Spinal cord (tissue), 10 donors: ENCODE results near the gene GFOD2. TPM values are rescaled to one million over a fixed set of nuclear protein-coding genes. Genes with fewer than 3 reads are reported as not detected.

ENCODE experiments used
- DNase-seq, 6 donors: peaks; one replicate each; pipeline versions ENCODE4 v3.0.0 to v3.0.0-alpha.2; 2013 to 2015; ENCODE audit warnings: low spot score in 6 of 6, low read depth in 4 of 6
- H3K27ac ChIP-seq: one replicate; pipeline ENCODE4 v1.5.1; 2013; ENCODE audit warnings: low read depth, low read length, control low read depth
- H3K27me3 ChIP-seq: one replicate; pipeline ENCODE4 v1.6.1; 2013; ENCODE audit warnings: low read length; ENCODE audit not compliant: control insufficient read depth, insufficient read depth
- H3K36me3 ChIP-seq: one replicate; pipeline ENCODE4 v1.6.1; 2013; ENCODE audit warnings: low read length; ENCODE audit not compliant: control insufficient read depth, insufficient read depth
- H3K4me1 ChIP-seq: one replicate; pipeline ENCODE4 v1.6.1; 2013; ENCODE audit warnings: low read length; ENCODE audit not compliant: control insufficient read depth, insufficient read depth
- H3K4me3 ChIP-seq: one replicate; pipeline ENCODE4 v1.5.1; 2013; ENCODE audit warnings: low read depth, low read length, control low read depth
- H3K9me3 ChIP-seq: one replicate; pipeline ENCODE4 v1.6.1; 2013; ENCODE audit warnings: low read length; ENCODE audit not compliant: control insufficient read depth, insufficient read depth
- WGBS: methylation state at CpG from one replicate; pipeline ENCODE4 v1.1.5; 2013; ENCODE audit warnings: missing lambda C conversion rate; ENCODE audit not compliant: insufficient coverage; 5-methylcytosine and 5-hydroxymethylcytosine counted together
- polyA plus RNA-seq, 2 donors: library from polyadenylated mRNA; unstranded; fragments of 120-200 nt; gene quantifications; one replicate each; pipeline ENCODE4 v1.2.1, GENCODE V29; 2013; ENCODE audit not compliant: insufficient read length in 2 of 2
- total RNA-seq, 2 donors: library from RNA; depleted of rRNA in 1 of 2; stranded (reverse); fragments of 120-200 nt in 1 of 2; fragments of >200 nt in 1 of 2; gene quantifications; one replicate each; pipeline versions ENCODE4 v1.2.3 to v1.2.4, GENCODE V29; 2013 to 2014
- donor health status: healthy.

GFOD2 gene
- total and polyA plus RNA-seq, 4 donors, result 26.1 to 56.0 (median 37.4) TPM

DNA sequence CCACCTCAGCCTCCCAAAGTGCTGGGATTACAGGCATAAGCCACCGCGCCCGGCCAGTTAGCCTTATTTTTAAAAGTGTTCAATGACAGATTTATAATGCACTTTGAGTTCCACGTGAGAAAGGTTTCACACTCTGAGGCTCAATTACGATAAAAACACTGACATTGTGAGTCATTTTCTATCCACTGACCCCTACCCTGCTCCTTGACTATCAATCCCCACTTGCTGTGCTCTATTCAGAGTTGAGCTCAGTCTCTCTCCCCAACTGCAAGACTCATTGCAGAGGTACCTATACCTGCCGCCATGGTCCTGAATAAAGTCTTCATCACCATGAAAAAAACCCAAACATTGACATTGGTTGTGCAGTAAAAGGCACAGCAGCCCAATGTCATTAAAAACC is 8.5 kb downstream of the GFOD2 start:
- no peak for DNase-seq
- WGBS, result 85% methylated on average over 4 of the region's 6 CpGs
- Histone ChIP-seq H3K36me3 (peaks cover 2% of the 10 kb centered on the region), H3K27ac (no peak overlapping the region), H3K4me3 (no peak overlapping the region), H3K27me3 (no peaks in the 10 kb centered on the region), H3K9me3 (no peaks in the 10 kb centered on the region), H3K4me1 (no peaks in the 10 kb centered on the region)

DNA sequence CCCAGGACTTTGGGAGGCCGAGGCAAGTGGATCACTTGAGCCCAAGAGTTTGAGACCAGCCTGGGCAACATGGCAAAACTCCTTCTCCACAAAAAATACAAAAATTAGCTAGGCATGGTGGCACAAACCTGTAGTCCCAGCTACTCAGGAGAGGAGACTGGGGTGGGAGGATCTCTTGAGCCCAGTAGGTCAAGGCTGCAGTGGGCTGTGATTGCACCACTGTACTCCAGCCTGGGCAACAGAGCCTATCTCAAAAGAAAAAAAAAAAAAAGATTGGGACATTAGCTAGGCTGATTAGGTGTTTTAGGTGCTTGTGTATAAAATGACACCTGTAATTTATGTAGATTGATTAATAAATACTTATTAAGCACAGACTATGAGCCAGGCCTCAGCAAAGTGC is 10.1 kb downstream of the GFOD2 start:
- no peak for DNase-seq
- H3K36me3 ChIP-seq, result peaks cover 2% of the 10 kb centered on the region
- no peak overlapping the region for H3K4me3 ChIP-seq
- WGBS, result no CpG with 5 or more reads among the region's 1 CpG
- H3K9me3 ChIP-seq, result no peaks in the 10 kb centered on the region
- H3K4me1 ChIP-seq, result peaks cover 3% of the 10 kb centered on the region
- H3K27me3 ChIP-seq, result no peaks in the 10 kb centered on the region
- no peak overlapping the region for H3K27ac ChIP-seq

DNA sequence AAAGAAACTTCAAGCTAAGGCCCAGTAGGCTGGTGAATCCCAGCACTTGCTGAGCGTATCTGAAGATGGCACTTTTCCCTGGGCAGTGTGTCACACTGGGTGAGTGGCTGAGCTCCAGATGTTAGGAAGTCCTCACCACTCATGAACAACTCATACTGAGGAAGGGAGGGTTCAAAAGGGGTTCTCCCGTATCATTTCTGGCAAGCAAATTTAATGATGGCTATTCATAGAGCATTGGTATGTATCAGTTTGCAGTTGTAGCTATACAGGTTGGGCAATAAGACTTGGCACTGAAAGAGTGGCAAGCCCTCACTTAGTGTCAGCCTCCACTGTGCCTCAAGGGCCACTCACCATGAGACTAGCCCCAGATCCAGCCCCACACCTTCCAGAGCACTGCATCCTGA is 10.7 kb downstream of the GFOD2 start:
- Histone ChIP-seq H3K27ac (no peak overlapping the region), H3K9me3 (no peaks in the 10 kb centered on the region), H3K27me3 (no peaks in the 10 kb centered on the region), H3K36me3 (peaks cover 2% of the 10 kb centered on the region), H3K4me3 (no peak overlapping the region), H3K4me1 (peaks cover 3% of the 10 kb centered on the region)
- 100% methylated on average over 1 of the region's 2 CpGs for WGBS
- no peak for DNase-seq

DNA sequence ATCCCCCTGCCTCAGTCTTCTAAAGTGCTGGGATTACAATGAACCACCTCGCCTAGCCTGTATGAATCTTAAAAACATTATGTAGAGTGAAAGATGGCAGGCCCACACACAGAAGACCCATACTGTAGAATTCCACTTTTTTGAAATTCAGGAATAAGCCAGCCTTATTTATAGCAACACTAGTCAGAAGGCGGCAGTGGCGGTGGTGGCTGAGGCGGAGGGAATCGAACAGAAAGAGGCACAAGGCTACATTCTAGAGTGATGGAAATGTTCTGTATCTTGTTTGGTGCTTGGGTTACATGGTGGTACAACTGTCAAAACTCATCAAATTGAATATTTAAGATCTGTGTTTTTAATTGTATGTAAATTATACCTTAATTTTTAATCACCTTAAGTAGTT is 11.3 kb downstream of the GFOD2 start:
- Histone ChIP-seq H3K4me3 (no peak overlapping the region), H3K27ac (no peak overlapping the region)
- WGBS, result no CpG with 5 or more reads among the region's 5 CpGs

DNA sequence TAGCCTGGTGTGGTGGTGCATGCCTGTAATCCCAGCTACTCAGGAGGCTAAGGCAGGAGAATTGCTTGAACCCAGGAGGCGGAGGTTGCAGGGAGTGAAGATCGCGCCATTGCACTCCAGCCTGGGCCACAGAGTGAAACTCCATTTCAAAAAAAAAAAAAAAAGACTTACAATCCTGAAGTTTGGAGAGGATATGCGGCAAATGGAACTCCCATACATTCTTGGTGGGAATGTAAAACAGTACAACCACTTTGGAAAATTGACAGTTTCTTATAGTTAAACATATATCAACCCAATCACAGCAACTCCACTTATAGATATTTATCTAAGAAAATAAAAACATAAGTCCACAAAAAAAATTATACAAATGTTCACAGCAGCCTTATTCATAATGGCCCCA is 11.9 kb downstream of the GFOD2 start:
- Histone ChIP-seq H3K4me1 (peaks cover 3% of the 10 kb centered on the region), H3K9me3 (no peaks in the 10 kb centered on the region), H3K4me3 (no peak overlapping the region), H3K36me3 (peaks cover 2% of the 10 kb centered on the region), H3K27ac (no peak overlapping the region), H3K27me3 (no peaks in the 10 kb centered on the region)
- no CpG with 5 or more reads among the region's 4 CpGs for WGBS
- no peak for DNase-seq

More for the DNA sequence above, 11.3 kb downstream of the GFOD2 start:
- DNase-seq, result no peak
- no peaks in the 10 kb centered on the region for H3K27me3 ChIP-seq
- H3K9me3 ChIP-seq, result no peaks in the 10 kb centered on the region
- peaks cover 2% of the 10 kb centered on the region for H3K36me3 ChIP-seq
- H3K4me1 ChIP-seq, result peaks cover 3% of the 10 kb centered on the region

DNA sequence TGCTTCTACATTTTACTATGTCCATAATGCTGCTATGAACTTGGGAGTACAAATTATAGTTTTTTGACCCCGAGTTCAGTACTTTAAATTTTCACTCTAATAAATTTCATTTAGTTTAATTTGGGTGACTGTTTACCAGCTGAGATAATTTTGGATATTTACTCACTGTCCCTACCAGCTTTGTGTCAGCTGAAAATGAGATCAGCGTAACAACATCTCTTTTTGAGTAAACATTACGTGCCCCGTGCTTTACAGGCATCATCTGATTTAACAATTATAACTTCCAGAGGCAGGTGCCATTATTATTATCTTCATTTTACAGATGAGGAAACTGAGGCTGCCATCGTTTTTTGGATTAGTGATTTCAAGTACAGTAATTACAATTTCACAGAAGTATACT is 15.0 kb downstream of the GFOD2 start:
- no peak for DNase-seq
- no CpG with 5 or more reads among the region's 5 CpGs for whole genome bisulfite sequencing
- no peaks in the 10 kb centered on the region for H3K9me3 ChIP-seq
- H3K4me3 ChIP-seq, result no peak overlapping the region
- H3K36me3 ChIP-seq, result peaks cover 10% of the 10 kb centered on the region
- H3K27me3 ChIP-seq, result no peaks in the 10 kb centered on the region
- peaks cover 3% of the 10 kb centered on the region for H3K4me1 ChIP-seq
- H3K27ac ChIP-seq, result no peak overlapping the region

DNA sequence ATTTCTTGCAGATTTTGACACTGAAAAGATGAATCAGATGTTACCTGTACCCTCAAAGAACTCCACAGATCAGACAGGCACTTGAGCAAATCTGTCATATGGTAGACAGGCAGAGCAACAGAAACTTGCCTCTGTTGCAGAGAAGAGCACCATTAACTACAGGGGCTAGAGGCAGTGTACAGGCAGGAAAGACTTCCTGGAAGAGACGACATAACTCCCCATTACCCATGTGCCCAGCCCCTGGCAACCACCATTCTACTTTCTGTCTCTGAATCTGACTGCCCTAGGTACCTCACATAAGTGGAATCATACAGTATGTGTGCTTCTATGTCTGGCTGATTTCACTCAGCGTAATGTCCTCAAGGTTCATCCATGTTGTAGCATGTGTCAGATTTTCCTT is 15.5 kb downstream of the GFOD2 start:
- H3K4me1 ChIP-seq, result peaks cover 3% of the 10 kb centered on the region
- H3K27me3 ChIP-seq, result no peaks in the 10 kb centered on the region
- no peak overlapping the region for H3K4me3 ChIP-seq
- WGBS, result no CpG with 5 or more reads among the region's 2 CpGs
- H3K36me3 ChIP-seq, result peaks cover 15% of the 10 kb centered on the region
- H3K9me3 ChIP-seq, result no peaks in the 10 kb centered on the region
- no peak for DNase-seq
- no peak overlapping the region for H3K27ac ChIP-seq

DNA sequence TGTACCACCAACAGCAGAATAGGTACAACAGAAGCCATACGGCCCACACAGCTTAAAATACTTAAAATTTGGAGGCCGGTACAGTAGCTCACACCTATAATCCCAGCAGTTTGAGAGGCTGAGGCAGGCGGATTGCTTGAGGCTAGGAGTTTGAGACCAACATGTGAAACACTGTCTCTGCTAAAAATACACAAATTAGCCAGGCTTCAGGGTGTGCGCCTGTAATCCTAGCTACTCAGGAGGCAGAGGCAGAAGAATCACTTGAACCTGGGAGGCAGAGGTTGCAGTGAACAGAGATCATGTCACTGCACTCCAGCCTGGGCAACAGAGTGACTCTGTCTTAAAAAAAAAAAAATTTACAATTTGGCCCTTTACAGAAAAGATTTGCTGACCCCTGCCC is 17.0 kb downstream of the GFOD2 start:
- Histone ChIP-seq H3K9me3 (no peaks in the 10 kb centered on the region), H3K4me3 (no peak overlapping the region), H3K27ac (no peak overlapping the region), H3K36me3 (peaks cover 16% of the 10 kb centered on the region), H3K4me1 (peaks cover 3% of the 10 kb centered on the region), H3K27me3 (no peaks in the 10 kb centered on the region)
- WGBS, result 91% methylated on average over 4 of the region's 4 CpGs
- no peak for DNase-seq

DNA sequence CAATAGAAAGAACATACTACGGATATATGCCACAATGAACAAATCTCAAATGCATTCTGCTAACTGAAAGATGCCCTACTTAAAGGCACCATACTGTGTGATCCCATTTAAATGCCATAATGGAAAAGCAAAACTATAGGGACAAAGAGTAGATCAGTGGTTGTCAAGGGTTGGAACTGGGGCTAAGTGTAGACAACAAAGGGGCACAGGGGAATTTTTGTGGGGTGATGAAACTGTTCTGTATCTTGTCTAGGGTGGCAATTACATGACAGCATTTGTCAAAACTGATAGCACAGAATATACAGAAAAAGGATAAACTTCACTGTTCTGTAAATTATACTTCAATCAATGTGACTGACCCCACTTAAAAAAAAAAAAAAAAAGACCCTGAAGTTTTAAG is 17.7 kb downstream of the GFOD2 start:
- H3K4me3 ChIP-seq, result no peak overlapping the region
- 67% methylated on average over 1 of the region's 1 CpG for WGBS
- DNase-seq, result no peak
- peaks cover 16% of the 10 kb centered on the region for H3K36me3 ChIP-seq
- peaks cover 3% of the 10 kb centered on the region for H3K4me1 ChIP-seq
- H3K27me3 ChIP-seq, result no peaks in the 10 kb centered on the region
- H3K27ac ChIP-seq, result no peak overlapping the region
- H3K9me3 ChIP-seq, result no peaks in the 10 kb centered on the region

DNA sequence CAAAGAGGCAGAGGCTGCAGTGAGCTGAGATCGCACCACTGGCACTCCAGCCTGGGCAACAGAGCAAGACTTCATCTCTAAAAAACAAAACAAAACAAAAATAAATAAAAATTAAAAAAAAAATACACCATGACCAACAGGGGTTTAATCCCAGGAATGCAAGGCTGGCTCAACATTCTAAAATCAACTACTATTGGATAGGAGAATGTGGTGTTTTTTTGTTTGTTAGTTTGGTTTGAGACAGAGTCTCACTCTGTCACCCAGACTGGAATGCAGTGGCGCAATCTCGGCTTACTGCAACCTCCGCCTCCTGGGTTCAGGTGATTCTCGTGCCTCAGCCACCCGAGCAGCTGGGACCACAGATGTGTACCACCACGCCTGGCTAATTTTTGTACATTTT is 19.9 kb downstream of the GFOD2 start:
- Histone ChIP-seq H3K4me3 (no peak overlapping the region), H3K27ac (no peak overlapping the region), H3K36me3 (peaks cover 16% of the 10 kb centered on the region), H3K9me3 (no peaks in the 10 kb centered on the region), H3K27me3 (no peaks in the 10 kb centered on the region), H3K4me1 (no peaks in the 10 kb centered on the region)
- DNase-seq, result no peak
- WGBS, result 96% methylated on average over 5 of the region's 7 CpGs
